Measurements from ENCODE around the gene TMEM141. TPM values are rescaled to one million over a fixed set of nuclear protein-coding genes. Genes with fewer than 3 reads are reported as not detected.
A peak's percentile ranks its signal among the peaks of the same experiment; 100 is the strongest.
"Not testable (repeated sequence)": the region's sequence is repeated elsewhere in the genome, so short reads cannot be mapped to it uniquely, and the experiment has no call there.

The TMEM141 gene
- total and polyA plus RNA-seq, 2 of the 8 experiments (the other 6 are each of a cell fraction or from before 2014, with no cell fraction given) = 51.1 to 137 TPM

- 0 out of 2 replicates have a peak, but pooled peaks have one; percentile 5 for TF ChIP-seq POLR2AphosphoS5 (IDR thresholded peaks at IDR 0.05; ENCODE audit: low read depth, low read length)
- Histone ChIP-seq H3K4me1 (replicated peaks in 1 of 4; ENCODE audit: control insufficient read depth in 3 of 4, insufficient read depth in 4 of 4, low read length in 3 of 4) (peaks cover 5 to 30% (median 19%) of the 10 kb centered on the region in 4 experiments), H3K18ac (ENCODE audit: extremely low read depth, low read length) (peak overlapping the region; percentile 48; the same call in 1 of the 2 replicates), H2BK12ac (ENCODE audit: low read depth, low read length) (peak overlapping the region; percentile 27; the same call in 1 of the 2 replicates), H4K8ac (ENCODE audit: extremely low read depth, insufficient read depth, low read length) (peak overlapping the region; percentile 14; the same call in 1 of the 2 replicates), H2BK5ac (ENCODE audit: low read depth, low read length) (peak overlapping the region; percentile 30; the same call in 1 of the 2 replicates), H3K36me3 (ENCODE audit: control insufficient read depth in 2 of 4, insufficient read depth in 4 of 4, low read length in 3 of 4) (peaks cover 0 to 21% (median 4%) of the 10 kb centered on the region in 4 experiments; a peak in 2 of 8 replicates), H3K4me2 (ENCODE audit: insufficient read depth in 1 of 2, low read depth in 2 of 2, low read length in 2 of 2) (peak overlapping the region in 1 of 2 experiments; percentile 27; a peak in 2 of 4 replicates), H3K27me3 (replicated peaks in 1 of 4; ENCODE audit: control insufficient read depth in 3 of 4, extremely low read depth in 1 of 4, insufficient read depth in 3 of 4, low read length in 3 of 4) (peaks cover 2 to 12% (median 7%) of the 10 kb centered on the region in 4 experiments; a peak in 6 of 7 replicates)
- not testable (repeated sequence) for H3K79me1 ChIP-seq (ENCODE audit: low read depth, low read length); H2AFZ ChIP-seq (ENCODE audit: low read length); FAIRE-seq; H2BK20ac ChIP-seq (ENCODE audit: low read length); H2AK5ac ChIP-seq (ENCODE audit: low read depth, low read length); H2BK15ac ChIP-seq (ENCODE audit: low read length); H3K9ac ChIP-seq (replicated peaks in 1 of 4; ENCODE audit: extremely low read depth in 1 of 4, low read depth in 3 of 4, low read length in 3 of 4); H4K5ac ChIP-seq (ENCODE audit: insufficient read length, low read depth, low read length); H3K23me2 ChIP-seq (ENCODE audit: low read depth, low read length); H3K14ac ChIP-seq (ENCODE audit: insufficient read length); H3K79me2 ChIP-seq (ENCODE audit: control insufficient read depth in 1 of 2, insufficient read depth in 2 of 2, low read length in 2 of 2); H3K23ac ChIP-seq (ENCODE audit: insufficient read length); H3K27ac ChIP-seq (ENCODE audit: low read depth, low read length); H2BK120ac ChIP-seq (replicated peaks; ENCODE audit: low read depth, low read length); H3K9me3 ChIP-seq (ENCODE audit: insufficient read depth in 2 of 2, low read depth in 1 of 2, low read length in 1 of 2); H4K20me1 ChIP-seq (replicated peaks in 1 of 2; ENCODE audit: control insufficient read depth in 1 of 2, insufficient read depth in 2 of 2, low read length in 2 of 2); H3K56ac ChIP-seq (replicated peaks; ENCODE audit: insufficient read length, low read depth, low read length); H4K91ac ChIP-seq (replicated peaks; ENCODE audit: insufficient read length, low read length); H3K4ac ChIP-seq (replicated peaks; ENCODE audit: insufficient read length, low read depth, low read length); H3K4me3 ChIP-seq (ENCODE audit: extremely low read depth in 1 of 4, insufficient read depth in 2 of 4, low read depth in 3 of 4, low read length in 4 of 4)
- 65% methylated on average over 16 of the region's 16 CpGs; no CpG with 5 or more reads in 1 of the 2 experiments for WGBS, 2 experiments (ENCODE audit: extremely low coverage in 1 of 2, insufficient coverage in 1 of 2, insufficient read length in 1 of 2, insufficient replicate concordance in 2 of 2, low coverage in 1 of 2, low lambda C conversion rate in 2 of 2, missing lambda C conversion rate in 1 of 2)
- POLR2A ChIA-PET (ENCODE audit: partially characterized antibody) = interaction anchor here (1.1 to 20.5 kb wide), 7 partner anchors 10 to 41 kb away, joined by 3 to 248 read pairs (median 8); partner anchors contain the start of genes MAMDC4 and RABL6
- peak in 1 of 2 experiments; percentile 72 for DNase-seq (ENCODE audit: low read depth in 1 of 2, low spot score in 2 of 2)
- CTCF ChIA-PET (ENCODE audit: partially characterized antibody) = interaction anchor here (0.6 to 8.9 kb wide), 31 partner anchors 8 to 1284 kb away, joined by 3 to 131 read pairs (median 4); partner anchors contain the start of genes ABCA2 and LCN8
Measured at GRCh38 chr9:136841646-136842379, 50.7 kb downstream of the TMEM141 start.

All from H1 (cell line).